HG03139 (cell line): ENCODE measurements around the gene GDNF.

Experiments
- ATAC-seq: cut with Tn5 transposase; IDR thresholded peaks from one replicate; pipeline ENCODE4 v1.9.1; 2021; ENCODE audit not compliant: unreplicated experiment

The GDNF gene

GRCh38 chr5:37847978-37848425 is 8.2 kb upstream of the GDNF start:
- no peak for ATAC-seq

GRCh38 chr5:37846786-37847310 is 7.0 kb upstream of the GDNF start:
- no peak for ATAC-seq

- no peak for ATAC-seq
Observed at GRCh38 chr5:37844009-37844408, 4.2 kb upstream of the GDNF start.

- ATAC-seq: no peak
Observed at GRCh38 chr5:37842048-37842447, 2.2 kb upstream of the GDNF start.

GRCh38 chr5:37841203-37841602 is 1.4 kb upstream of the GDNF start:
- ATAC-seq: no peak

- no peak for ATAC-seq
Observed at GRCh38 chr5:37840053-37841034, 503 bp upstream of the GDNF start.

- ATAC-seq: no peak
Observed at GRCh38 chr5:37838933-37839341, 904 bp downstream of the GDNF start.

GRCh38 chr5:37838152-37838932 is 1.5 kb downstream of the GDNF start:
- ATAC-seq: no peak

GRCh38 chr5:37837414-37838032 is 2.3 kb downstream of the GDNF start:
- peak; percentile 60 for ATAC-seq

GRCh38 chr5:37836592-37837413 is 3.0 kb downstream of the GDNF start:
- peak; percentile 8 for ATAC-seq

- no peak for ATAC-seq
Observed at GRCh38 chr5:37836235-37836591, 3.6 kb downstream of the GDNF start.

GRCh38 chr5:37835380-37835973 is 4.4 kb downstream of the GDNF start:
- no peak for ATAC-seq

- no peak for ATAC-seq
Observed at GRCh38 chr5:37834542-37835379, 5.1 kb downstream of the GDNF start.

- ATAC-seq: no peak
Observed at GRCh38 chr5:37833990-37834389, 5.9 kb downstream of the GDNF start.

GRCh38 chr5:37831821-37832534 is 7.9 kb downstream of the GDNF start:
- ATAC-seq: no peak

GRCh38 chr5:37830348-37830747 is 9.5 kb downstream of the GDNF start:
- ATAC-seq: no peak

- no peak for ATAC-seq
Observed at GRCh38 chr5:37825334-37825915, 14.4 kb downstream of the GDNF start.
